IMR-90 (cell line): Measurements from ENCODE around the gene TEX22. TPM values are rescaled to one million over a fixed set of nuclear protein-coding genes. Genes with fewer than 3 reads are reported as not detected.

Experiments
- ATAC-seq: fragments of 200-7000 bp; cut with Tn5 transposase; 2 replicates; pipeline ENCODE4 v1.9.1; 2020; ENCODE audit warnings: low read depth, mild to moderate bottlenecking, moderate library complexity
- BruUV-seq: library from RNA; stranded (reverse); fragments of 400-500 nt; replicated peaks from 2 replicates; lab custom pipeline; 2021; lab: Mats Ljungman, UMichigan
- CTCF ChIA-PET: fragments of 300-600 bp; formaldehyde crosslinking; extraction: SDS; loops from one replicate; lab custom pipeline; 2021; ENCODE audit warnings: antibody characterized with exemption; lab: Yijun Ruan, JAX
- POLR2A ChIA-PET: fragments of 300-600 bp; sonication (Branson Sonifier 250); formaldehyde crosslinking; loops from one replicate; lab custom pipeline; 2022; ENCODE audit warnings: antibody characterized with exemption; ENCODE audit not compliant: unreplicated experiment; lab: Charles Lee
- DNase-seq: peaks from one replicate; pipeline ENCODE4 v3.0.0; 2013
- H2AFZ ChIP-seq: replicated peaks from 2 replicates; pipeline ENCODE3; 2013; ENCODE audit warnings: low read length, mild to moderate bottlenecking; ENCODE audit not compliant: poor library complexity
- H2AK5ac ChIP-seq: 2 replicates; pipeline ENCODE4 v1.6.1; 2013; ENCODE audit warnings: low read depth, low read length, inconsistent platforms
- H2AK9ac ChIP-seq: replicated peaks from 2 replicates; pipeline ENCODE3; 2013; ENCODE audit warnings: mild to moderate bottlenecking, low read depth, low read length, moderate library complexity; ENCODE audit not compliant: poor library complexity
- H2BK120ac ChIP-seq: 2 replicates; pipeline ENCODE4 v1.6.1; 2013; ENCODE audit warnings: low read depth, low read length, inconsistent platforms
- H2BK15ac ChIP-seq: 3 replicates; pipeline ENCODE4 v1.6.1; 2013; ENCODE audit warnings: low read depth, low read length, inconsistent platforms
- H2BK20ac ChIP-seq: 2 replicates; pipeline ENCODE4 v1.6.1; 2013; ENCODE audit warnings: low read depth, mild to moderate bottlenecking, inconsistent platforms, low read length, moderate library complexity
- H2BK5ac ChIP-seq: 2 replicates; pipeline ENCODE4 v1.6.1; 2013; ENCODE audit warnings: mild to moderate bottlenecking, low read depth, low read length, inconsistent platforms; ENCODE audit not compliant: poor library complexity, severe bottlenecking
- H3K14ac ChIP-seq: replicated peaks from 2 replicates; pipeline ENCODE4 v1.6.1; 2013; ENCODE audit warnings: low read depth, low read length, inconsistent platforms
- H3K18ac ChIP-seq: 2 replicates; pipeline ENCODE4 v1.6.1; 2013; ENCODE audit warnings: low read depth, low read length, control low read depth
- H3K23ac ChIP-seq: 2 replicates; pipeline ENCODE4 v1.6.1; 2013; ENCODE audit warnings: low read depth, low read length, inconsistent platforms
- H3K27ac ChIP-seq: 2 replicates; pipeline ENCODE4 v1.5.1; 2013; ENCODE audit warnings: mild to moderate bottlenecking, control low read depth, low read length; ENCODE audit not compliant: insufficient read depth
- H3K27me3 ChIP-seq: 2 replicates; pipeline ENCODE4 v1.6.1; 2013; ENCODE audit warnings: low read length; ENCODE audit not compliant: control insufficient read depth, insufficient read depth
- H3K36me3 ChIP-seq: 2 replicates; pipeline ENCODE4 v1.6.1; 2013; ENCODE audit warnings: low read length, mixed read lengths; ENCODE audit not compliant: control insufficient read depth, insufficient read depth
- H3K4ac ChIP-seq: 2 replicates; pipeline ENCODE4 v1.6.1; 2013; ENCODE audit warnings: low read depth, low read length, inconsistent platforms
- H3K4me1 ChIP-seq: 2 replicates; pipeline ENCODE4 v1.6.1; 2013; ENCODE audit warnings: low read length, mixed read lengths; ENCODE audit not compliant: control insufficient read depth, insufficient read depth
- H3K4me2 ChIP-seq: 2 replicates; pipeline ENCODE4 v1.6.1; 2013; ENCODE audit warnings: low read depth, mild to moderate bottlenecking, control low read depth, low read length, moderate library complexity
- H3K4me3 ChIP-seq: 2 replicates; pipeline ENCODE4 v1.5.1; 2013; ENCODE audit warnings: low read depth, mild to moderate bottlenecking, control low read depth, low read length, moderate library complexity; ENCODE audit not compliant: insufficient read depth
- H3K56ac ChIP-seq: 2 replicates; pipeline ENCODE4 v1.6.1; 2013; ENCODE audit warnings: low read length, inconsistent platforms; ENCODE audit not compliant: insufficient read depth; ENCODE audit errors: extremely low read depth
- H3K79me1 ChIP-seq, 2 experiments: 2 replicates each; pipeline ENCODE4 v1.6.1; 2013; ENCODE audit warnings: low read length in 2 of 2, inconsistent platforms in 1 of 2, low read depth in 1 of 2
- H3K9ac ChIP-seq: 2 replicates; pipeline ENCODE4 v1.6.1; 2013; ENCODE audit warnings: low read depth, low read length, control low read depth
- H3K9me1 ChIP-seq: 2 replicates; pipeline ENCODE4 v1.6.1; 2013; ENCODE audit warnings: low read length, inconsistent platforms; ENCODE audit not compliant: insufficient read depth
- H3K9me3 ChIP-seq: 2 replicates; pipeline ENCODE4 v1.6.1; 2013; ENCODE audit warnings: low read length; ENCODE audit not compliant: control insufficient read depth, insufficient read depth
- H4K20me1 ChIP-seq: 2 replicates; pipeline ENCODE4 v1.6.1; 2013; ENCODE audit warnings: low read length, inconsistent platforms; ENCODE audit not compliant: insufficient read depth
- H4K5ac ChIP-seq: 2 replicates; pipeline ENCODE4 v1.6.1; 2013; ENCODE audit warnings: mild to moderate bottlenecking, low read depth, low read length, control low read depth
- H4K8ac ChIP-seq, 2 experiments: 2 replicates each; pipeline ENCODE4 v1.6.1; 2013; ENCODE audit warnings: low read depth in 2 of 2, low read length in 2 of 2, control low read depth in 1 of 2, inconsistent platforms in 1 of 2
- H4K91ac ChIP-seq: 2 replicates; pipeline ENCODE4 v1.6.1; 2013; ENCODE audit warnings: low read depth, low read length, inconsistent platforms; ENCODE audit not compliant: insufficient read depth
- BHLHE40 ChIP-seq: fragments of 150-350 bp; IDR thresholded peaks from 2 replicates; pipeline ENCODE4 v1.6.1; 2016; ENCODE audit warnings: mild to moderate bottlenecking, low read depth, low read length
- CEBPB ChIP-seq: IDR thresholded peaks from 2 replicates; pipeline ENCODE4 v1.6.1; 2012; ENCODE audit warnings: low read depth, low read length, improper control_type of control experiment
- CHD1 ChIP-seq: IDR thresholded peaks from 2 replicates; pipeline ENCODE4 v1.6.1; 2012; ENCODE audit warnings: low read depth, low read length, improper control_type of control experiment
- FOS ChIP-seq: fragments of 150-350 bp; IDR thresholded peaks from 2 replicates; pipeline ENCODE4 v1.6.1; 2016; ENCODE audit warnings: low read depth, low read length
- MAFK ChIP-seq: IDR thresholded peaks from 2 replicates; pipeline ENCODE4 v1.6.1; 2012; ENCODE audit warnings: low read depth, low read length, improper control_type of control experiment
- MAZ ChIP-seq: IDR thresholded peaks from 2 replicates; pipeline ENCODE4 v1.6.1; 2012; ENCODE audit warnings: low read depth, mild to moderate bottlenecking, low read length, improper control_type of control experiment, moderate library complexity, borderline replicate concordance
- MXI1 ChIP-seq: IDR thresholded peaks from 2 replicates; pipeline ENCODE4 v1.6.1; 2012; ENCODE audit warnings: low read depth, mild to moderate bottlenecking, low read length, moderate library complexity, borderline replicate concordance
- NFE2L2 ChIP-seq: fragments of 150-350 bp; IDR thresholded peaks from 2 replicates; pipeline ENCODE4 v1.6.1; 2016; ENCODE audit warnings: low read depth, mild to moderate bottlenecking, low read length
- POLR2A ChIP-seq: IDR thresholded peaks from 2 replicates; pipeline ENCODE4 v1.6.1; 2012; ENCODE audit warnings: mild to moderate bottlenecking, low read depth, low read length
- RAD21 ChIP-seq: IDR thresholded peaks from 2 replicates; pipeline ENCODE4 v1.6.1; 2012; ENCODE audit warnings: low read length, improper control_type of control experiment
- RCOR1 ChIP-seq: IDR thresholded peaks from 2 replicates; pipeline ENCODE4 v1.6.1; 2012; ENCODE audit warnings: mild to moderate bottlenecking, low read length, improper control_type of control experiment; ENCODE audit not compliant: insufficient replicate concordance
- RFX5 ChIP-seq: IDR thresholded peaks from 2 replicates; pipeline ENCODE4 v1.8.0; 2012; ENCODE audit warnings: low read depth, mild to moderate bottlenecking, low read length, moderate library complexity
- SMC3 ChIP-seq: fragments of 150-350 bp; IDR thresholded peaks from 2 replicates; pipeline ENCODE4 v1.6.1; 2016; ENCODE audit warnings: low read depth, mild to moderate bottlenecking, antibody characterized with exemption, low read length, moderate library complexity
- whole genome bisulfite sequencing, 2 experiments: methylation state at CpG; one replicate each; pipeline versions ENCODE4 v1.1.5 to v1.1.7; 2013; ENCODE audit warnings: missing lambda C conversion rate in 2 of 2; ENCODE audit not compliant: insufficient read length in 1 of 2; ENCODE audit errors: extremely low coverage in 2 of 2; 5-methylcytosine and 5-hydroxymethylcytosine counted together
- dilution Hi-C: fragments of 300-500 bp; cut with HindIII; formaldehyde crosslinking; loops from one replicate; pipeline ENCODE4 v1.14.3; 2018; ENCODE audit warnings: low sequenced_read_pairs; ENCODE audit not compliant: unreplicated experiment
- in situ Hi-C: fragments of 300-500 bp; cut with MboI; formaldehyde crosslinking; loops from 3 replicates; pipeline ENCODE4 v1.14.3; 2019; ENCODE audit warnings: low sequenced_read_pairs, inconsistent platforms, mixed read lengths
- intact Hi-C: fragments of 100-400 bp; cut with micrococcal nuclease; formaldehyde crosslinking; loops from 2 replicates; pipeline ENCODE4 v1.10.0; 2022
- polyA plus RNA-seq, 3 experiments: library from polyadenylated mRNA; depleted of rRNA; stranded (reverse); fragments of >200 nt; gene quantifications; 2 replicates each; pipeline ENCODE4 v1.2.3, GENCODE V29; 2012; ENCODE audit warnings: low replicate concordance in 1 of 3
- total RNA-seq: library from RNA; depleted of rRNA; stranded (reverse); fragments of >200 nt; gene quantifications from 2 replicates; pipeline ENCODE4 v1.2.3, GENCODE V29; 2012
- TF ChIP-seq, protein P1 (sequence below): conservative IDR thresholded peaks from 2 replicates; pipeline ENCODE4 v1.5.1; 2012; ENCODE audit warnings: mild to moderate bottlenecking, low read depth, low read length, improper control_type of control experiment
- TF ChIP-seq, protein P2 (sequence below): fragments of 150-350 bp; IDR thresholded peaks from 2 replicates; pipeline ENCODE4 v1.6.1; 2016; ENCODE audit warnings: low read depth, mild to moderate bottlenecking, low read length, moderate library complexity, borderline replicate concordance
- TF ChIP-seq, protein P3 (sequence below): fragments of 150-350 bp; IDR thresholded peaks from 2 replicates; pipeline ENCODE4 v1.6.1; 2017; ENCODE audit warnings: mild to moderate bottlenecking, antibody characterized with exemption, low read length, low read depth

TEX22 gene
- total and polyA plus RNA-seq, 2 of the 4 experiments (the other 2 are of a cell fraction): 0.10 to 0.18 TPM

DNA sequence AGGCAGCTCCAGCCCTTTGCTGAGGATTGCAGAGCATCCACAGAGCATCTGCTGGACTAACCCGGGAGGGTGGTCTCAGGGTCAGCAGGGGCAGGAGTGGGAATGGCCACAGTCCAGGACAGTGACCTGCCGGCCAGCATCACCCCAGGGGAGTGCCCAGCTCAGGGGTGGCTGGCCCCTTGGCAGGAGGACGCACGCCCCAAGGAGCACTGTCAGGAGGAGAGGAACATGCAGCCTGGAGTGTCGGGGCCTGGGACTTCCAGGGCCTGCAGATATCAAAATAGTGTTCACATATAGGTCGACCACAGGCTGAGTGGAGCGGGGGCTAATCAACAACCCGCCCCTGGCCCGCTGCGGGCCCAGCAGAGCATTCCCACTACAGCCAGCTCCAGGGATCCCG is 33.2 kb upstream of the TEX22 start:
- in situ Hi-C loops: no loop called here
- H4K91ac ChIP-seq: no peak overlapping the region
- no peak for DNase-seq
- H2BK20ac ChIP-seq: no peak overlapping the region
- no peaks in the 10 kb centered on the region for H3K9me3 ChIP-seq
- dilution Hi-C loops: no loop called here
- H2BK120ac ChIP-seq: no peak overlapping the region
- no peak overlapping the region for H2BK15ac ChIP-seq
- peaks cover 2% of the 10 kb centered on the region; the same call in 1 of the 2 replicates for H3K4me1 ChIP-seq
- H3K27me3 ChIP-seq: no peaks in the 10 kb centered on the region
- H3K56ac ChIP-seq: no peak overlapping the region
- H3K27ac ChIP-seq: no peak overlapping the region
- H4K5ac ChIP-seq: no peak overlapping the region
- BruUV-seq: no TSS peak
- no peak overlapping the region for H4K8ac ChIP-seq
- H3K23ac ChIP-seq: no peak overlapping the region
- no peak overlapping the region for H2AK9ac ChIP-seq
- H3K14ac ChIP-seq: no peak overlapping the region
- H3K9me1 ChIP-seq: peaks cover 3% of the 10 kb centered on the region
- TF ChIP-seq, protein P1, sequence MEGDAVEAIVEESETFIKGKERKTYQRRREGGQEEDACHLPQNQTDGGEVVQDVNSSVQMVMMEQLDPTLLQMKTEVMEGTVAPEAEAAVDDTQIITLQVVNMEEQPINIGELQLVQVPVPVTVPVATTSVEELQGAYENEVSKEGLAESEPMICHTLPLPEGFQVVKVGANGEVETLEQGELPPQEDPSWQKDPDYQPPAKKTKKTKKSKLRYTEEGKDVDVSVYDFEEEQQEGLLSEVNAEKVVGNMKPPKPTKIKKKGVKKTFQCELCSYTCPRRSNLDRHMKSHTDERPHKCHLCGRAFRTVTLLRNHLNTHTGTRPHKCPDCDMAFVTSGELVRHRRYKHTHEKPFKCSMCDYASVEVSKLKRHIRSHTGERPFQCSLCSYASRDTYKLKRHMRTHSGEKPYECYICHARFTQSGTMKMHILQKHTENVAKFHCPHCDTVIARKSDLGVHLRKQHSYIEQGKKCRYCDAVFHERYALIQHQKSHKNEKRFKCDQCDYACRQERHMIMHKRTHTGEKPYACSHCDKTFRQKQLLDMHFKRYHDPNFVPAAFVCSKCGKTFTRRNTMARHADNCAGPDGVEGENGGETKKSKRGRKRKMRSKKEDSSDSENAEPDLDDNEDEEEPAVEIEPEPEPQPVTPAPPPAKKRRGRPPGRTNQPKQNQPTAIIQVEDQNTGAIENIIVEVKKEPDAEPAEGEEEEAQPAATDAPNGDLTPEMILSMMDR: no peak
- TF ChIP-seq MXI1 (no peak), CEBPB (no peak), MAFK (no peak), RCOR1 (no peak), NFE2L2 (no peak), MAZ (no peak), SMC3 (no peak), FOS (no peak), POLR2A (no peak), RFX5 (no peak), BHLHE40 (no peak), RAD21 (no peak), CHD1 (no peak)
- TF ChIP-seq, protein P2, sequence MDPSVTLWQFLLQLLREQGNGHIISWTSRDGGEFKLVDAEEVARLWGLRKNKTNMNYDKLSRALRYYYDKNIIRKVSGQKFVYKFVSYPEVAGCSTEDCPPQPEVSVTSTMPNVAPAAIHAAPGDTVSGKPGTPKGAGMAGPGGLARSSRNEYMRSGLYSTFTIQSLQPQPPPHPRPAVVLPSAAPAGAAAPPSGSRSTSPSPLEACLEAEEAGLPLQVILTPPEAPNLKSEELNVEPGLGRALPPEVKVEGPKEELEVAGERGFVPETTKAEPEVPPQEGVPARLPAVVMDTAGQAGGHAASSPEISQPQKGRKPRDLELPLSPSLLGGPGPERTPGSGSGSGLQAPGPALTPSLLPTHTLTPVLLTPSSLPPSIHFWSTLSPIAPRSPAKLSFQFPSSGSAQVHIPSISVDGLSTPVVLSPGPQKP: no peak
- TF ChIP-seq, protein P3, sequence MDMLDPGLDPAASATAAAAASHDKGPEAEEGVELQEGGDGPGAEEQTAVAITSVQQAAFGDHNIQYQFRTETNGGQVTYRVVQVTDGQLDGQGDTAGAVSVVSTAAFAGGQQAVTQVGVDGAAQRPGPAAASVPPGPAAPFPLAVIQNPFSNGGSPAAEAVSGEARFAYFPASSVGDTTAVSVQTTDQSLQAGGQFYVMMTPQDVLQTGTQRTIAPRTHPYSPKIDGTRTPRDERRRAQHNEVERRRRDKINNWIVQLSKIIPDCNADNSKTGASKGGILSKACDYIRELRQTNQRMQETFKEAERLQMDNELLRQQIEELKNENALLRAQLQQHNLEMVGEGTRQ: no peak
- H3K4ac ChIP-seq: no peak overlapping the region
- 89% methylated on average over 10 of the region's 11 CpGs; no CpG with 5 or more reads in 1 of the 2 experiments for WGBS, 2 experiments
- no peak overlapping the region for H2AK5ac ChIP-seq
- POLR2A ChIA-PET: interaction anchor here (0.6 kb wide), 1 partner anchor 24 kb away, joined by 3 read pairs; no protein-coding TSS in a partner anchor
- peak overlapping the region; percentile 21 for H2AFZ ChIP-seq
- no peaks in the 10 kb centered on the region; a peak in 1 of 4 replicates for H3K79me1 ChIP-seq
- peaks cover 4% of the 10 kb centered on the region for H4K20me1 ChIP-seq
- ATAC-seq: no peak
- no peak overlapping the region for H2BK5ac ChIP-seq
- CTCF ChIA-PET: no interaction called here
- H3K9ac ChIP-seq: no peak overlapping the region
- H3K4me3 ChIP-seq: no peak overlapping the region
- intact Hi-C loops: no loop called here
- no peak overlapping the region for H3K18ac ChIP-seq
- peaks cover 20% of the 10 kb centered on the region for H3K36me3 ChIP-seq
- no peak overlapping the region for H3K4me2 ChIP-seq
